ENCODE data around the gene DHX16.

The DHX16 gene

DNA sequence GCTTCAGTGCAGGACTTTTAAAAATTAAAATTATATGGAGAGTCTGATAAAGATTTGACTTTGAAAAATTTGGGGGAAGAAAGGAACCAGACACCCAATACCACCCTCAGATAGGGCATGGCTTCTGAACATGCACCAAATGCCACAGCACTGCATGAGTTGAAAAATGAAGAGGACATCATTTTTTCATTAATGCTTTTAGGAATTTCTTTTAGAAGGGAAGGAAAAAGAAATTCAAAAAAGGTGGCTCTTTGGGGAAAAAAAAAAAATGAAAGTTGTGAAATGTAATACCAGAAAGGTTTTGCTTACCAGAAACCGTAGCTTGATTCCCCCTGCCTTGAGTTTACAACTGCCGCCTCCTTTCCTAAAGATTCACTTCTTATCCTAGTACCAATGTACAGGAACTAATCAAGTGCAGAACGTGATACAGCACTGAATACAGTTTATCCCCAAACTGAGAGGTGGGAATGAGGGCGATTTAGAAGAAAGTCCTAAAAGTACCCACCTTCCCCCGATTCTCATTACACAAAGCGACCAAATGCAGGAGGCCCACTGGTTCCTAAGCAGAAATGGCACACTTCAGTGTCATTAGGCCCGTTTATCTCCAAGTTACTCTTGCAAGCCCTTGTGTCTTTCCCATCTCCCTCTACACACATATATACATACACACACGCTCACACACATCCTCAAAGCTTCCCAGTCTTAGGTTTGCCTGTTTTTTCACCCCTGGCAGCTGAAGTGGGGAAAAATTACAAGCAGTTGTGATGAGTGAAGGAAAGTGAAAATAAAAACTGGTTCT lies 58.6 kb downstream of the DHX16 start:
- DNase-seq = no peak
- H3K27me3 ChIP-seq = no peaks in the 10 kb centered on the region
- H3K4me3 ChIP-seq = peak overlapping the region; percentile 87 to 90
- no peaks in the 10 kb centered on the region for H3K9me3 ChIP-seq
- peaks cover 0 to 65% (median 43%) of the 10 kb centered on the region in 4 donors for H3K4me1 ChIP-seq
- TF ChIP-seq, protein P1, sequence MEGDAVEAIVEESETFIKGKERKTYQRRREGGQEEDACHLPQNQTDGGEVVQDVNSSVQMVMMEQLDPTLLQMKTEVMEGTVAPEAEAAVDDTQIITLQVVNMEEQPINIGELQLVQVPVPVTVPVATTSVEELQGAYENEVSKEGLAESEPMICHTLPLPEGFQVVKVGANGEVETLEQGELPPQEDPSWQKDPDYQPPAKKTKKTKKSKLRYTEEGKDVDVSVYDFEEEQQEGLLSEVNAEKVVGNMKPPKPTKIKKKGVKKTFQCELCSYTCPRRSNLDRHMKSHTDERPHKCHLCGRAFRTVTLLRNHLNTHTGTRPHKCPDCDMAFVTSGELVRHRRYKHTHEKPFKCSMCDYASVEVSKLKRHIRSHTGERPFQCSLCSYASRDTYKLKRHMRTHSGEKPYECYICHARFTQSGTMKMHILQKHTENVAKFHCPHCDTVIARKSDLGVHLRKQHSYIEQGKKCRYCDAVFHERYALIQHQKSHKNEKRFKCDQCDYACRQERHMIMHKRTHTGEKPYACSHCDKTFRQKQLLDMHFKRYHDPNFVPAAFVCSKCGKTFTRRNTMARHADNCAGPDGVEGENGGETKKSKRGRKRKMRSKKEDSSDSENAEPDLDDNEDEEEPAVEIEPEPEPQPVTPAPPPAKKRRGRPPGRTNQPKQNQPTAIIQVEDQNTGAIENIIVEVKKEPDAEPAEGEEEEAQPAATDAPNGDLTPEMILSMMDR (IDR thresholded peaks at IDR 0.05) = no peak
- intact Hi-C loops (cut with DNase I; ENCODE audit: low total_unique reads) = no loop called here
- peak overlapping the region; percentile 96 to 98 for H3K27ac ChIP-seq
- peaks cover 15 to 17% (median 16%) of the 10 kb centered on the region in 3 donors for H3K36me3 ChIP-seq

DNA sequence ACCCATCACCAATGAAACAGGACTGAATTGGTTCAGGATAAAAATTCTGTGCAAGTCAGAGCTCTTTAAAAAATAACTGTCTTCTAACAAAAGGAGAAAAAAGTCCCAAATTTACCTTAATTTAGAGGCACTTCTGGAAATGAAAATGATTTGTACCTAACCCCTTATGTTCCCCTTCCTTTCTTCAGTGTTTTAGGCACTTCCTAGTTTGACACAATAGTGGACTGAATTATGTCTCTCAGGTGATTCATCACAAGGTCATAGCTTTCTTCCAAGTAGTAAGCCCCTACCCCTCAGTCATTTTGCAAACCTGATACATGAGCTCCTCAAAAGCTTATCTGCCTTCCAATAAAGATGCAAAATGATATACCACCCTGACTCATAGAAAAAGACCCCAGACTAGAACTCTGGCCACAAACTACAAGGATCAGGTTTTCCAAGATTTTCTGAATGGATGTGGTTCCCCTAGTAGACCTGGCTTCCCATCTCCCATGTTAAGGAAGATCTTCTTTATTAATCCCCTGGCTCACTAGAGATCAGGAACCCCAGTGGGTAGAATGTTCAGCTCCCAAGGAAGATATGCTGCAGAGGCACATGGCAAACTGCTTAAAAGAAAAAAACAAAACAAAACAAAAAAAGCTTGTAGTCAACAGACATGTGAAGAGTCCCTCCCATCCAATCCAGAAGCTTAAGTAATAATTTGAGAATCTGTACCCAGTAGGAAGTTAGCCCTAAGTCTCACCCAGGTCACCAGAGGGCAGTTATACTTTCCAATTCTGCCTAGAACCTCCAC lies 59.4 kb downstream of the DHX16 start:
- H3K27ac ChIP-seq = peak overlapping the region; percentile 96 to 98
- H3K27me3 ChIP-seq = no peaks in the 10 kb centered on the region
- H3K4me1 ChIP-seq = peaks cover 0 to 62% (median 38%) of the 10 kb centered on the region in 4 donors
- peak overlapping the region; percentile 87 to 90 for H3K4me3 ChIP-seq
- TF ChIP-seq, protein P1 (IDR thresholded peaks at IDR 0.05) = no peak
- peak in 1 of 2 donors; percentile 5 for DNase-seq
- no peaks in the 10 kb centered on the region for H3K9me3 ChIP-seq
- peaks cover 23 to 25% (median 24%) of the 10 kb centered on the region in 3 donors for H3K36me3 ChIP-seq
- intact Hi-C loops (cut with DNase I; ENCODE audit: low total_unique reads) = no loop called here

DNA sequence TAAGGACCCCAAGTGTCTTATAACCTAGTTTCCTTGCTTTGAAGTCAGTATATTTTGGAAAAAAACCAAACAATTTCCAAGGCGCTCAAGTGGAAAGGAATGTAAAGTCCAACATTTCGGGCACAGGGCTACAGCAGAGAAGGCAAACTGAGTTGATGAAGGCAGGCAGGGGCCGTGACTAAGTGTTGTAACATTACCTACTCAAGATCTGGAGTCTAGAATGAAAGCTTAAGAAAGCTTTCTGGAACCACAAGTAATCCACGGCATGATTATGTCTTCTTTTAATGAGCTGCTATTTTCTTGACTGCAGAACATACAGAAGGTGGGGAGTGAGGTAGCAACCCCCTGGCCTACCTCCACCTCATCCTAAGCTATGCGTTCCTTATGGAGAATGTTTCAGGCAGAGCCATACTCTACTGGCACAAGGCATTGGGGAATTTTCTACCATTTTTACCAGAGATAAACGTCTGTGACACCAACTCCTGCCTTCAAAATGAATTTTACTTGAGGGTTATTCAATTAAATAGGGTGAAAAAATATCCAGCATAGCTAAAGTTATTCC lies 60.0 kb downstream of the DHX16 start:
- Histone ChIP-seq H3K27me3 (no peaks in the 10 kb centered on the region), H3K4me1 (peaks cover 0 to 58% (median 34%) of the 10 kb centered on the region in 4 donors), H3K4me3 (no peak overlapping the region), H3K27ac (peak overlapping the region; percentile 96 to 98), H3K9me3 (no peaks in the 10 kb centered on the region), H3K36me3 (peaks cover 30 to 32% (median 30%) of the 10 kb centered on the region in 3 donors)
- TF ChIP-seq, protein P1 (IDR thresholded peaks at IDR 0.05) = no peak
- no peak for DNase-seq
- intact Hi-C loops (cut with DNase I; ENCODE audit: low total_unique reads) = no loop called here

DNA sequence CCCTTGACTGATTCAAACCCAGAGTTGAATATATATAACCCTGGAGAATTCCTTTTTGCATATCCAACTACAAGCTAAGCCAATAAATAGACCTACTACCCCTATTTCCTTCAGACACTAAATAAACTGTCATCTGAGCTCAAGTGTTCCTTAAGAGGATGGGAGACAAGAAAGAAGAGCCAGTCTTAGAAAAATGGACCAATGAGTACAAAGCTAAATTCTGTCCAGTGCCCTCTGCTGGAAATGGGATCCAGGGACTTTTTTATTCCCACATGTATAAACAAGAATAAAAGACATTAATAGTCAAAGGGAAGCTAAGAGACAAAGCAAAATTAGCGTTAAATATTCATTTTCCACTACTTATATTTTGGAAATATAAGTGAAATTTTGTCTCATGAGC lies 60.6 kb downstream of the DHX16 start:
- H3K4me3 ChIP-seq = no peak overlapping the region
- TF ChIP-seq, protein P1 (IDR thresholded peaks at IDR 0.05) = no peak
- no peak for DNase-seq
- peaks cover 36 to 38% (median 36%) of the 10 kb centered on the region in 3 donors for H3K36me3 ChIP-seq
- H3K27ac ChIP-seq = peak overlapping the region in 1 of 2 donors; percentile 98
- H3K4me1 ChIP-seq = peaks cover 0 to 58% (median 34%) of the 10 kb centered on the region in 4 donors
- no peaks in the 10 kb centered on the region for H3K9me3 ChIP-seq
- intact Hi-C loops (cut with DNase I; ENCODE audit: low total_unique reads) = no loop called here
- no peaks in the 10 kb centered on the region for H3K27me3 ChIP-seq

DNA sequence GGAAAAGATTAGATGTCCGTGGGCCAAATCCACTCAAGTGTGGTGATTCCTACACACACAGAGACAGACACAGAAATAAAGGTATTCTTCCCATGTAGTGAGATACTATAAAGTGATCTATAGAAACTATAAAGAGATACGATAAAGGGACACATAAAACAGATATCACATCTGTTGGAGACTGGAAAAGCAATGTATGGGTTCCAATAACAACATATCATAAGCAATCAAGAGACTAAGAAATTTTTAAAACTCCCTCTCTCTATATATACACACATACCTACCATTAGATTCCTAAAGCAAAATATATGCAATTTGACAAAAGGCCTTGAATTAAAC lies 61.0 kb downstream of the DHX16 start:
- Histone ChIP-seq H3K27me3 (no peaks in the 10 kb centered on the region), H3K9me3 (no peaks in the 10 kb centered on the region), H3K4me1 (peaks cover 0 to 58% (median 34%) of the 10 kb centered on the region in 4 donors), H3K27ac (peak overlapping the region in 1 of 2 donors; percentile 98), H3K4me3 (no peak overlapping the region), H3K36me3 (peaks cover 38 to 41% (median 40%) of the 10 kb centered on the region in 3 donors)
- TF ChIP-seq, protein P1 (IDR thresholded peaks at IDR 0.05) = no peak
- intact Hi-C loops (cut with DNase I; ENCODE audit: low total_unique reads) = no loop called here
- no peak for DNase-seq

Data from tibial artery (tissue), 4 donors.